Parathyroid adenoma (tissue), 2 donors: Measurements from ENCODE around the gene LY6G6D.

ENCODE experiments used
- H2AFZ ChIP-seq: fragments of 300-600 bp; sonication (generic); one replicate; pipeline ENCODE4 v1.7.0; 2017; ENCODE audit warnings: antibody characterized with exemption, mild to moderate bottlenecking
- H3K27ac ChIP-seq: fragments of 300-600 bp; sonication (generic); one replicate; pipeline ENCODE4 v1.7.0; 2017
- H3K27me3 ChIP-seq: fragments of 300-600 bp; sonication (generic); one replicate; pipeline ENCODE4 v1.7.0; 2017; ENCODE audit warnings: low read length; ENCODE audit not compliant: control insufficient read depth, insufficient read depth
- H3K36me3 ChIP-seq: fragments of 300-600 bp; sonication (generic); one replicate; pipeline ENCODE4 v1.7.0; 2017; ENCODE audit warnings: low read length; ENCODE audit not compliant: control insufficient read depth, insufficient read depth
- H3K4me1 ChIP-seq: fragments of 300-600 bp; sonication (generic); one replicate; pipeline ENCODE4 v1.7.0; 2017; ENCODE audit warnings: control low read depth
- H3K4me2 ChIP-seq: fragments of 300-600 bp; sonication (generic); one replicate; pipeline ENCODE4 v1.7.0; 2017; ENCODE audit warnings: low read length
- H3K4me3 ChIP-seq: fragments of 300-600 bp; sonication (generic); one replicate; pipeline ENCODE4 v1.7.0; 2017; ENCODE audit warnings: low read depth, low read length
- H3K79me2 ChIP-seq: fragments of 300-600 bp; sonication (generic); one replicate; pipeline ENCODE4 v1.7.0; 2017; ENCODE audit warnings: control low read depth
- H3K9ac ChIP-seq: fragments of 300-600 bp; sonication (generic); one replicate; pipeline ENCODE4 v1.7.0; 2017; ENCODE audit warnings: mild to moderate bottlenecking
- H3K9me3 ChIP-seq: fragments of 300-600 bp; sonication (generic); one replicate; pipeline ENCODE4 v1.7.0; 2017; ENCODE audit warnings: low read length; ENCODE audit not compliant: control insufficient read depth
- TF ChIP-seq, protein P1 (sequence below): fragments of 300-600 bp; sonication (generic); IDR thresholded peaks from one replicate; pipeline ENCODE4 v1.7.0; 2017; ENCODE audit warnings: antibody characterized with exemption, mild to moderate bottlenecking
- donor health status: primary hyperparathyroidism.

Gene LY6G6D

GRCh38 chr6:31758281-31758680, 43.1 kb downstream of the LY6G6D start:
- Histone ChIP-seq H3K4me2 (no peak overlapping the region), H3K9ac (no peak overlapping the region), H3K9me3 (no peaks in the 10 kb centered on the region), H3K27ac (no peak overlapping the region), H3K4me1 (no peaks in the 10 kb centered on the region), H3K27me3 (no peaks in the 10 kb centered on the region), H3K79me2 (no peaks in the 10 kb centered on the region), H2AFZ (no peak overlapping the region), H3K36me3 (no peaks in the 10 kb centered on the region), H3K4me3 (no peak overlapping the region)
- TF ChIP-seq, protein P1, sequence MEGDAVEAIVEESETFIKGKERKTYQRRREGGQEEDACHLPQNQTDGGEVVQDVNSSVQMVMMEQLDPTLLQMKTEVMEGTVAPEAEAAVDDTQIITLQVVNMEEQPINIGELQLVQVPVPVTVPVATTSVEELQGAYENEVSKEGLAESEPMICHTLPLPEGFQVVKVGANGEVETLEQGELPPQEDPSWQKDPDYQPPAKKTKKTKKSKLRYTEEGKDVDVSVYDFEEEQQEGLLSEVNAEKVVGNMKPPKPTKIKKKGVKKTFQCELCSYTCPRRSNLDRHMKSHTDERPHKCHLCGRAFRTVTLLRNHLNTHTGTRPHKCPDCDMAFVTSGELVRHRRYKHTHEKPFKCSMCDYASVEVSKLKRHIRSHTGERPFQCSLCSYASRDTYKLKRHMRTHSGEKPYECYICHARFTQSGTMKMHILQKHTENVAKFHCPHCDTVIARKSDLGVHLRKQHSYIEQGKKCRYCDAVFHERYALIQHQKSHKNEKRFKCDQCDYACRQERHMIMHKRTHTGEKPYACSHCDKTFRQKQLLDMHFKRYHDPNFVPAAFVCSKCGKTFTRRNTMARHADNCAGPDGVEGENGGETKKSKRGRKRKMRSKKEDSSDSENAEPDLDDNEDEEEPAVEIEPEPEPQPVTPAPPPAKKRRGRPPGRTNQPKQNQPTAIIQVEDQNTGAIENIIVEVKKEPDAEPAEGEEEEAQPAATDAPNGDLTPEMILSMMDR, result no peak

- TF ChIP-seq, protein P1, result no peak
Measured at GRCh38 chr6:31760790-31761189, 45.6 kb downstream of the LY6G6D start.

GRCh38 chr6:31761343-31761742, 46.2 kb downstream of the LY6G6D start:
- TF ChIP-seq, protein P1, result no peak
- Histone ChIP-seq H3K9me3 (no peaks in the 10 kb centered on the region), H3K79me2 (no peaks in the 10 kb centered on the region), H3K4me3 (no peak overlapping the region), H3K36me3 (no peaks in the 10 kb centered on the region), H3K4me1 (no peaks in the 10 kb centered on the region), H3K27ac (no peak overlapping the region), H3K4me2 (no peak overlapping the region), H3K9ac (no peak overlapping the region), H3K27me3 (no peaks in the 10 kb centered on the region), H2AFZ (no peak overlapping the region)

More at GRCh38 chr6:31760790-31761189, 45.6 kb downstream of the LY6G6D start:
- no peaks in the 10 kb centered on the region for H3K27me3 ChIP-seq
- H3K36me3 ChIP-seq, result no peaks in the 10 kb centered on the region
- H2AFZ ChIP-seq, result no peak overlapping the region
- H3K4me1 ChIP-seq, result no peaks in the 10 kb centered on the region
- H3K4me3 ChIP-seq, result no peak overlapping the region
- H3K9ac ChIP-seq, result no peak overlapping the region
- no peaks in the 10 kb centered on the region for H3K79me2 ChIP-seq
- no peak overlapping the region for H3K27ac ChIP-seq
- H3K4me2 ChIP-seq, result no peak overlapping the region
- H3K9me3 ChIP-seq, result no peaks in the 10 kb centered on the region

DNA sequence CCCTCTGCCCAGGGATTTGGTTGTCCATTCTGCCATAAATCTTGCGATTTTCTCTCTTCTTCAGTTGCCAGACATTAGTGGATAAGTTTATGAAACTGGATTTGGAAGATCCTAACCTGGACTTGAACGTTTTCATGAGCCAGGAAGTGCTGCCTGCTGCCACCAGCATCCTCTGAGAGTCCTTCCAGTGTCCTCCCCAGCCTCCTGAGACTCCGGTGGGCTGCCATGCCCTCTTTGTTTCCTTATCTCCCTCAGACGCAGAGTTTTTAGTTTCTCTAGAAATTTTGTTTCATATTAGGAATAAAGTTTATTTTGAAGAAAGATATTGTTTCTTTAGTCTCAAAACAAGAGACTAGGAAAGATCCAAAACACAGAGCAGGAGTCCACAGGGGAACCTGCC, 47.2 kb downstream of the LY6G6D start, which contains the start of gene SAPCD1:
SAPCD1 (plus strand) TSS at position 301 of the 400 bp plus-strand sequence. CDS start 399 bp downstream, outside the sequence.
- no peaks in the 10 kb centered on the region for H3K9me3 ChIP-seq
- H3K9ac ChIP-seq, result no peak within 1 kb of the TSS
- H2AFZ ChIP-seq, result no peak within 1 kb of the TSS
- no peaks in the 10 kb centered on the region for H3K79me2 ChIP-seq
- no peak within 1 kb of the TSS for H3K4me3 ChIP-seq
- H3K36me3 ChIP-seq, result no peaks in the 10 kb centered on the region
- H3K4me2 ChIP-seq, result no peak within 1 kb of the TSS
- H3K27ac ChIP-seq, result no peak within 1 kb of the TSS
- H3K27me3 ChIP-seq, result no peaks in the 10 kb centered on the region
- TF ChIP-seq, protein P1, result no peak
- H3K4me1 ChIP-seq, result no peaks in the 10 kb centered on the region

DNA sequence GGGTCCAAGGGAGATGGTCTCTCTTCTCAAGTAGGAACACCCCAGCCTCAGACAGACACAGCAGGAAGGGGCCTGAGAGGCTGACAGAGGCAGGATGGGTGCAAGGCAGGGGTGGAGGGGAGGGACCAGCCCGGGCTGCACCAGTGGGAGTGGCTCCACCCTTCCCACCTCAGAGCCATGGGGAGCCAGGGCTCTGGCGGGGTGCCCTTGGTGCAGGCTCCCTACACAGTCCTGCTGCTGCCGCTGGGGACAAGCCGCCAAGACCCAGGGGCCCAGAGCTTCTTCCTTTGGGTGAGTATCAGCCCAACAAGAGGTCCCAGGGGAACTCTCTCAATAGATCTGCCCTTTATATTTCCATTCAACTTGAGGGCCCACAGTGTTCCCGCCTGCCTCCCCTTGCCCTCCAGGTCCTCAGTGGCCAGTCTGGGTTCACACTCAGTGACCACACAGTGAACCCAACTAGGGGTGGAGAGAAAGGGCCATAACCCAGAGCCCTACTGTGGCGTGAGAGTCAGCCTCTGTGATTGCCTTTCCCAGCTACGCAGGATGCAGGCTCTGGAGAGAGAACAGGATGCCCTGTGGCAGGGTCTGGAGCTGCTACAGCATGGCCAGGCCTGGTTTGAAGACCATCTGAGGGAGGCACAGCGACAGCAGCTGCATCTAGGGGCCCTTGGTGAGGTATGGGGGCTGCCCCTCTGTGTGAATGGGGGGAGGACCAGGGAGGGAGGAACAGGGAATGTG, 47.9 kb downstream of the LY6G6D start:
- no peaks in the 10 kb centered on the region for H3K36me3 ChIP-seq
- H3K27ac ChIP-seq, result no peak overlapping the region
- no peak overlapping the region for H2AFZ ChIP-seq
- TF ChIP-seq, protein P1, result no peak
- no peaks in the 10 kb centered on the region for H3K9me3 ChIP-seq
- H3K79me2 ChIP-seq, result no peaks in the 10 kb centered on the region
- H3K4me3 ChIP-seq, result no peak overlapping the region
- no peak overlapping the region for H3K4me2 ChIP-seq
- no peaks in the 10 kb centered on the region for H3K4me1 ChIP-seq
- no peaks in the 10 kb centered on the region for H3K27me3 ChIP-seq
- no peak overlapping the region for H3K9ac ChIP-seq
